Bronchial epithelial cell (primary cell): Measurements from ENCODE around the gene FCF1. TPM values are rescaled to one million over a fixed set of nuclear protein-coding genes. Genes with fewer than 3 reads are reported as not detected.

ENCODE experiments used
- DNase-seq: peaks from one replicate; pipeline ENCODE4 v3.0.0-alpha.2; 2010; ENCODE audit warnings: low read depth
- FAIRE-seq: peaks from 2 replicates; lab custom pipeline; 2011; peaks lifted over from hg19 to GRCh38; lab: Jason Lieb, UNC
- H3K27me3 ChIP-seq: 2 replicates; pipeline ENCODE4 v1.5.1; 2011; ENCODE audit warnings: low read length; ENCODE audit not compliant: control insufficient read depth, insufficient read depth
- H3K36me3 ChIP-seq: 2 replicates; pipeline ENCODE4 v1.5.1; 2011; ENCODE audit warnings: low read length; ENCODE audit not compliant: control insufficient read depth, insufficient read depth
- H3K4me3 ChIP-seq: 2 replicates; pipeline ENCODE4 v1.5.1; 2011; ENCODE audit warnings: mild to moderate bottlenecking, low read depth, low read length, control low read depth
- total RNA-seq: library from RNA; depleted of rRNA; stranded (reverse); fragments of >200 nt; gene quantifications from 2 replicates; pipeline ENCODE4 v1.2.1, GENCODE V29; 2014
- TF ChIP-seq, protein P1 (sequence below): IDR thresholded peaks from 2 replicates; pipeline ENCODE4 v1.5.1; 2011; ENCODE audit warnings: mild to moderate bottlenecking, moderate library complexity, low read length, control low read depth, inconsistent platforms; ENCODE audit not compliant: insufficient read depth, severe bottlenecking

FCF1 gene
- total RNA-seq, 1 donor from 2014 or later, result 39.0 TPM

DNA sequence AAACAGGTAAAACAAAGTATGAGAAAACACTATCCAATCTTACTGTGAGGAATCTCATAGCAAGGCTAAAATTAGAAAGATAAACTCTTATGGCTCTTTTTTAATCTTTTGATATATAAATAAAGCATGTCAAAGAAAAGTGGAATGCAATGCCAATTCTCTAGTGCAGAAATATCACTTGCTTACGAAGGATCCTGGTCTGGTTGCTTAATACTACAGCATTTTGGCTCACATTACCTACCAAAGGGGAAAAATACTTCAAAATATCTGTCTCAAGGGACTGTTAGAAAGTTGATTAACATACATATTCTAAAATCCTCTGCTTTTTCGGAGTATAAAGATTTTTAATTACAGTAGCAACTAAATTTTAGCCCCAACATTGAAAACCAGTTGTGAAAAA is 21.5 kb upstream of the FCF1 start:
- FAIRE-seq, result no peak
- Histone ChIP-seq H3K27me3 (no peaks in the 10 kb centered on the region), H3K4me3 (no peak overlapping the region), H3K36me3 (peaks cover 3% of the 10 kb centered on the region)
- TF ChIP-seq, protein P1, sequence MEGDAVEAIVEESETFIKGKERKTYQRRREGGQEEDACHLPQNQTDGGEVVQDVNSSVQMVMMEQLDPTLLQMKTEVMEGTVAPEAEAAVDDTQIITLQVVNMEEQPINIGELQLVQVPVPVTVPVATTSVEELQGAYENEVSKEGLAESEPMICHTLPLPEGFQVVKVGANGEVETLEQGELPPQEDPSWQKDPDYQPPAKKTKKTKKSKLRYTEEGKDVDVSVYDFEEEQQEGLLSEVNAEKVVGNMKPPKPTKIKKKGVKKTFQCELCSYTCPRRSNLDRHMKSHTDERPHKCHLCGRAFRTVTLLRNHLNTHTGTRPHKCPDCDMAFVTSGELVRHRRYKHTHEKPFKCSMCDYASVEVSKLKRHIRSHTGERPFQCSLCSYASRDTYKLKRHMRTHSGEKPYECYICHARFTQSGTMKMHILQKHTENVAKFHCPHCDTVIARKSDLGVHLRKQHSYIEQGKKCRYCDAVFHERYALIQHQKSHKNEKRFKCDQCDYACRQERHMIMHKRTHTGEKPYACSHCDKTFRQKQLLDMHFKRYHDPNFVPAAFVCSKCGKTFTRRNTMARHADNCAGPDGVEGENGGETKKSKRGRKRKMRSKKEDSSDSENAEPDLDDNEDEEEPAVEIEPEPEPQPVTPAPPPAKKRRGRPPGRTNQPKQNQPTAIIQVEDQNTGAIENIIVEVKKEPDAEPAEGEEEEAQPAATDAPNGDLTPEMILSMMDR, result no peak
- no peak for DNase-seq

DNA sequence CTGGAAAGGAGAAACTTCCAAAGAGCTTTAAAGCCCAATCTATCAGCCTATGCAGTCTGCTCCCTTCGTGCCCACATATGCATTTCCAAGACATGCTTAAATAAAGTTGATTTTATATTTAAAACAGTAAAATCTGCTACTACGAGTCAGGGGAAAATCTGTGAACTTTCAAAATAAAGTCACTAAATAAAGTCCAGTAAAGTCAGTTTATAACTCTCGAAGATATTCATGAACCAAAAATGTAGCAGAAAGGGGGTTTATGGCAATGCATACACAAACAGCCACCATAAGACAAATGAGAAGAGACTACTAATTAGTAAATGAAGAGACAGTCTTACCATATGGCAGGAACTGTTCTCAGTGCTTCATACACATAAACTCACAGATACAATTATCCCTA is 19.8 kb upstream of the FCF1 start:
- FAIRE-seq (no peak), DNase-seq (no peak)
- TF ChIP-seq, protein P1, result no peak
- Histone ChIP-seq H3K27me3 (no peaks in the 10 kb centered on the region), H3K36me3 (peaks cover 4% of the 10 kb centered on the region), H3K4me3 (no peak overlapping the region)

DNA sequence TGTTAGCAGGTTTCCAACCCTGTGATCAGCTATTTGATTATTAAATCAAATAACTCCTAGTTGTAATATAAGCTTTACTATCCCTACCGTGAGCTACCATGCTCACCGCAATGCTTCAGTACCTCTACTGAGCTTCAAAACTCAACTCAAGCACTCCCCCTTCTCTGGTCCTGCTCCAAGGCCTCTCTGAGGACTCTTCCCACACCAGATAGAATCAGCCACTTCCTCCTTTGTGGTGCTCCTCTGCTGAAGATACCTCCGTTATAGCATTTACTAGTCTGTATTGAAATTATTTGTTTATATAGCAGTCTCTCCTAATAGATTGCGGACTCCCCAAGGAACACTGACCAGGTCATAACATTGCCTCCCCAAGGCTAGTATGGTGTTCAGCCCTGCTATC is 17.5 kb upstream of the FCF1 start:
- H3K27me3 ChIP-seq, result no peaks in the 10 kb centered on the region
- H3K36me3 ChIP-seq, result peaks cover 2% of the 10 kb centered on the region
- TF ChIP-seq, protein P1, result no peak
- no peak overlapping the region for H3K4me3 ChIP-seq
- FAIRE-seq (no peak), DNase-seq (no peak)

DNA sequence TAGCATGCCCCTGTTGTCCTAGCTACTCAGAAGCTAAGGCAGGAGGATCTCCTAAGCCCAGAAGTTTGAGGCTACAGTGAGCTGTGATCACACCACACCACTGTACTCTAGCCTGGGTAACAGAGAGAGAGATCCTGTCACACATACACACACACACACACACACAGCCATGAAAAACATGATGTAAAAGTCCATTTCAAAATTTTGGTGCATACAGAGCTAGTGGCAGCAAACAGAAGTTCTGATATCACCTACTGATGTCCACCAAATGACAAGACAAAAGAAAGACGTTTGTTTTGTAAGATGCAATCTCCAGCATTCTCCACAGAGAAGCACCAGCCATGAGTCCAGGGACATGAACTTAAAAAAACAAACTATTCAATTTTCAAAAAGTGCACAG is 15.9 kb upstream of the FCF1 start:
- TF ChIP-seq, protein P1, result no peak
- Histone ChIP-seq H3K36me3 (peaks cover 2% of the 10 kb centered on the region), H3K27me3 (no peaks in the 10 kb centered on the region), H3K4me3 (no peak overlapping the region)
- FAIRE-seq (no peak), DNase-seq (no peak)

DNA sequence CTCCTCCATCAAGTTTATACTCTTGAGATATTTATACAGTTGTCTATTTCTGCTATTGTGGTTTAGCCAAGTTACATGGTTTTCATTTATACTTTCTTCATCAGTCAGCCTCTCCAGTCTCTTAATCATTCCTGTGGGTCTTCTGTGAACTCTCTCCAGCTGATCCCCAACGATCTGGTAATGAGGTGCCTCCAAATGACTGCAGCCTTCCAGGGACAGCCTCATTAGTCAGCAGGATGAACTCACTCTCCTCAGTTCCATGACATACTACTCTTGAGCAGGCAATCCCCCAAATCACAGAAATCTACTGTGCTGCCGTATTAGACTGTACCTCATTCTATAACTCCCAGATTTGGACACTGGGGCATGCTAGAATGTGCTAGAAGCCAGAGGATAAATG is 15.4 kb upstream of the FCF1 start:
- FAIRE-seq (no peak), DNase-seq (peak; percentile 51)
- Histone ChIP-seq H3K27me3 (no peaks in the 10 kb centered on the region), H3K36me3 (peaks cover 2% of the 10 kb centered on the region), H3K4me3 (no peak overlapping the region)
- TF ChIP-seq, protein P1, result no peak

DNA sequence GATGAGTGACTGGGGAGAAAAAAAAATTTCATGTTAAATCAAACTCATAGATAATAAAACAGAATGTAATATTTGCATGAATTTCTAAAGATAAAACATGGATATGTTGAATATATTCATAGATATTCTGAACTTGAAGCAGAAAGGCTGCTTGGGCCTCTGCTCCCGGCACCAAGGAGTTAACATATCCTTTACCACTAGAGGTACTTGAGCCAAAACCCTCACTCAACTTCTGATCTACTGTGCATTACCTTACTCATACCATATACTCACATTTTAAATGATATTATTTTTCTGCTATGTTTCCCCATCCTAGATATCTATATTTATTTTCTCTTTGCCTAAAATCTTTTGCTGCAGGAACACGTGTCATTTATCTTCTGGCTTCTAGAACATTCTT is 15.0 kb upstream of the FCF1 start:
- FAIRE-seq (no peak), DNase-seq (no peak)
- TF ChIP-seq, protein P1, result no peak

More for the DNA sequence above, 15.0 kb upstream of the FCF1 start:
- Histone ChIP-seq H3K4me3 (no peak overlapping the region), H3K27me3 (no peaks in the 10 kb centered on the region), H3K36me3 (peaks cover 2% of the 10 kb centered on the region)
